Measurements from ENCODE around the gene CDCA7.
"Not testable (repeated sequence)": the region's sequence is repeated elsewhere in the genome, so short reads cannot be mapped to it uniquely, and the experiment has no call there.

CDCA7 gene

DNA sequence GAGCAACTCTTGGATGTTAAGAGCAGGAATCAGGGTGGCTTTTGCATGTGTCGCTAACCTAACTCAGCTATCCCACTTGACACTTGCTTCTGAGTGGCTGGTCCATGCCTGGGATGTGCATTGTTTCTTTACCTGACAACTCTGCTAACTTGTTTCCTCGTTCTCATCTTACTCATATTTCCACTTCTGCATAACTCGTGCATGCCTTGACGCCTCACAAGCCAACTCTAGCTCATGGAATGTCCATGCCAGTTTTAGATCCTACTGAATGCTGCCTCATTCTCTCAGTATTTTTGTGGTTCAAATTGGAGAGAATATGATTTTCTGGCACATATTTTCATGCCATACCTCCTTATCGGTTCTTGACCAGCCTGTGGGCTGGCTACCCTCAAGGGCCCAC lies 52.5 kb downstream of the CDCA7 start:
- no peak for DNase-seq

DNA sequence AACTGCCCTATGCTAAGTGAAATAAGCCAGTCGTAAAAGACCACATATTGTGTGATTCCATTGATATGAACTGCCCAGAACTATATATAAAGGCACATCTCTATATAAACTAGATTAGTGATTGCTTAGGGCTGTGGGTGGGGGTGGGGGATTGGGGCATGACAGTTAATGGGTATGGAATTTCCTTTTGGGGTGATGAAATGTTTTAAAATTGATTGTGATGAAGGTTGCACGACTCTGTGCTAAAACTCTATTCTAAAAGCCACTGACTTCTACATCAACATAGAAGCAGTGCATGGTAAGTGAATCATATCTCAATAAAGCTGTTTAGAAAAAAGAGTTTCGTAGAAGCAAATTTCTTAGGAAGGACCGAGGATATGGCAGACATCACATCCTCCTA lies 53.0 kb downstream of the CDCA7 start:
- no peak for DNase-seq

DNA sequence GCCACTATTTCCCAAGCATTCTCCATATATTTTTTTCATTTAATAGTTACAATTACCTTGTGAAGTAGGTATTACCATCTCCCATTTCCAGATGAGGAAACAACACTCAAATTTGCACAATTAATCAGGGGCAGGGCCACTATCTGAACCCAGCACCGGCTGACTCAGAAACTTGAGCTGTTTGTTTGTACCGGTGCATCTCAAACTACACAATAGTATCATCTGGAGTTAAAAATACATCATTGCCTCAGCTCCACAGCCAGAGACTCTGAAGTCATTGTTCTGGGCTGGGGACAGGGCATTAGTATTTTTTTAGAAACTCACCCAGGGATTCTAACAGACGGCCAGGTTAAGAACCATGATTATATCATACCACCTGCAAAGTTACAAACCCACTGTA lies 55.9 kb downstream of the CDCA7 start:
- DNase-seq, result no peak

DNA sequence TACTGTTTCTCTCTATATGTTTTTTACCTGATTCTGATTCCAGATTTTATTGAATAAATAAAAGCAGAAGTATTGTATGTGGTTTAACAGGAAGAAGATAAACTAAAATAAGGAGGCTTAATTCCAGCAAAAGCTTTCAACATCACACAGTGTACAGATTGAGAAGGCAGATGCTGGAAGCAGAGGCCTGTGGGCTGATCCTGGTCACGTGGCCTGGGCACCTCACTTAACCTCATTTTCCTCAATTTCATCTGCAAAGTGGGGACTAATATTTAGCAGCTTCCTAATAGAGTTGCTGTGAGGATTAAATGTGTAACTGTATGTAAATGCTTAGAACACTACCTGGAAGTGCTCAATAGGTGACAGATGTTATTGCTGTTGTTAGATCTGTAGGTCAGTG lies 58.0 kb downstream of the CDCA7 start:
- no peak for DNase-seq

DNA sequence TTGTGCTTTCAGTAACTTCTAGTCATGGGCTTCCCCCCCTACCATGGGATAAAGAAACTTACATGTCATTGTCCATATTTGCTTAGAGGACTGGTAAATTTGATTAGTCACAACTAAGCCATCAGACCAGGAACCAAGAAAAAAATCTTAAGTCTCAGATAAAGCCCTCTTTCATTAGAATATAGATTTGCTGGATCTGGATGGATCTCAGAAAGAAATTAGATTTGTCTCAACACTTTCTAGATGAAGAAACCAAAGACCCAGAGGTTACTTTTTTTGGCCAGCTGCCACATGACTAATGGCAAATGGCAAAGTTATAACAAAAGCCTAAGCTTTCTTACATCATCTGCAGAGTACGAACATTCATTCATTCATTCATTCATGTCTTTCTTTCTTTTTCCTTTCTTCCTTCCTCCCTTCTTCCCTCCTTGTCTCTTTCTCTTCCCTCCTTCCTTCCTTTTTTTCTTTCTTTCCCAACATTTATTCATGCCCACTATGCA lies 60.2 kb downstream of the CDCA7 start:
- DNase-seq, result no peak

DNA sequence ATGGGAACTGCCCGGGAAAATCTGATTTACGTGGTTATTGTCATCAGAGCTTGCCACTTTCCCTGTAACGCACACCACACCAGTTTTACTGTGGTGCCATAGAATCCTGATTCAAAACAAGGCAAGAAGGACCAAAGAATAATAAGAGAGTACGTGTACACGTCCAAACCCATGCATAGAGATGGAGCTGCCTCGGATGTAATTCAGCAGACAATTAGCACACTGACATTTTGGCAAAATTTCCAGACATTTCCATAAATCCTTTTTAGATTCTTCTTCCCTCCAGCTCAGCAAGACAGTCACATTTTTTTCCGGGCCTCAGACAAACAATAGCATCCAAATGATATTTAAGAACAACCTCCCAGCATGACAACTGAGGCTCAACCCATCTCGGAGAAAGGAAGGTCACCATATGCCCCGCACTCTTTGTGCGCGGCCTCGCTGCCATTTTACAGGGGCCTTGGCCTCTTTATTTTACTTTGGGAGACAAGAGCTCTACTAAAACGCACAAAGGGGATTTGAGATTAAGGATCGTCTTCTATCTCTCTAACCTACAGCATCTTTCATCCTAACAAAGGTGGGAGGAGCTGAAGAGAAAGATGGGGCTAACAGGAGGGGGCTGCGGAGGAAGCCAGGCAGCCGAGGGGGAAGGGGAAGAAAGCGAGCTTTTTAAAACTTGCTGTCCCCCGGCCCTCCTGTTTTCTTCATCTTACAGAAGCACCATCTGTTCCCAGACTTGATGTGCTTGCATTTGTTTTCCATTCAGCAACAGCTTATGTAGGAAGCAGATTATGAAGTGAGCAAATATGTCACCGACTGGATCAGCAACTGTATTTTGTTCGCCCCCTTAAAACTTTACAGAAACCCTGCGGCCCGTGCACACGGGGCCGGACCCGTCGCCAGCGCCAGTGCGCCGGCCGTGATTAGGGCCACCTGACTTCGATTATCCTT lies 61.0 kb downstream of the CDCA7 start:
- DNase-seq, result peak; percentile 31

DNA sequence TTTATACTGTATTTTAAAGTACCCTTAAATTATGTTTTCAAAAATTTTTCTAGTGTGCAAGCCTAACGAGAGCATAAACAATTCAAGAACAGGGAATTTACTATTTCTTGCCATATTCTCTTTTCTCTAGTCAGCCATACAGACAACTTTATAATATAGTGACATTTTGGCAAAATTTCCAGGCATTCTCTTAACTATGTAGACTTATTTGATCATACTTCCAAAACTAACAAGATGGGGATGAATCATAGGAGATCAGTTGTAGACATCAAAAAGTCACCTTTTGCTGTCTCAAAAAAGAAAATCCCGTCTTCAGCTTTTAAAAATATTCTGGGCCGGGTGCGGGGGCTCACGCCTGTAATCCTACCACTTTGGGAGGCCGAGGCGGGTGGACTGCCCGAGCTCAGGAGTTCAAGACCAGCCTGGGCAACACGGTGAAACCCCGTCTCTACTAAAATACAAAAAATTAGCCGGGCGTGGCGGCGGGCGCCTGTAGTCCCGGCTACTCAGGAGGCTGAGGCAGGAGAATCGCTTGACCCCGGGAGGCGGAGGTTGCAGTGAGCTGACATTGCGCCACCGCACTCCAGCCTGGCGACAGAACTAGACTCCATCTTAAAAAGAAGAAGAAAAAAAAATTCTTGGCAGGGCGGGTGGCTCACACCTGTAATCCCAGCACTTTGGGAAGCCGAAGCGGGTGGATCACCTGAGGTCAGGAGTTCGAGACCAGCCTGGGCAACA lies 61.9 kb downstream of the CDCA7 start:
- not testable (repeated sequence) for DNase-seq

DNA sequence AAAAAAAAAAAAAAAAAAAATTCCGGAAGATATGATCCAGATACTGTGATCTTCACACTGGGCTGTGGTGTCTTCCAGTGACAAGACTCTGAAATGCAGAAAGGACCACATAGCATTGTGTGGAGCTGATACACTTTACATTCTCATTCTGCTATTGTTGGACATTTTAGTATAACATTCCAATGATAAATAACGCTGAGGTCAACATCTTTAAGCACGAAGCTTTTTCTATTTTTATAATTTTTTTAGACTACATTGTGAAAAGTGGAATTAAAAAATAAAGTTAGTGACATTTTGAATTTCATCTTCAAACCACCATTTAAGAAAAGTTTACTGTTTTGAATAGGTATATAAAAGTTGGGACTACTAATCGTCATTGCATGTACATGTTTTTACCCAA lies 62.7 kb downstream of the CDCA7 start:
- DNase-seq, result no peak

DNA sequence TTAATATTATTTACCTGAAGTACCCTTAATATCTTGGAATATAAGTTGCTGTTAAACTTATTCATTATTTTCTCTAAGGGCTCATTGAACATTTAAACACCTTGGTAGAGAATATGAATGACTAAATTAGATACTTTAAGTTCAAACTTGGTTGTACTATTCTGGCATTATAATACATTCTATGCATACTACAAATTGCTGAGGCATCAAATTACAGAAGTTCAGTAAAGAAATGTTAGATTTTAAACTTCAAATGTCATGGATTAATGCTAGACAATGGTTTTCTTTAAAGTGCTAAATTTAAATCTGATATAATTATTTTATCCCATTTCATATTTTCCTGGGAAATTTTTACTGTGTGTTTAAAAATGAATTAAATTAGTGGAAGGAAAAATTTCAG lies 63.1 kb downstream of the CDCA7 start:
- no peak for DNase-seq
